ENCODE measurements around the gene CEP55.

The CEP55 gene

GRCh38 chr10:93576888-93577287, 80.5 kb downstream of the CEP55 start:
- no peak for TF ChIP-seq EZH2 (IDR thresholded peaks at IDR 0.05; ENCODE audit: borderline replicate concordance, low read length)
- TF ChIP-seq, protein P1, sequence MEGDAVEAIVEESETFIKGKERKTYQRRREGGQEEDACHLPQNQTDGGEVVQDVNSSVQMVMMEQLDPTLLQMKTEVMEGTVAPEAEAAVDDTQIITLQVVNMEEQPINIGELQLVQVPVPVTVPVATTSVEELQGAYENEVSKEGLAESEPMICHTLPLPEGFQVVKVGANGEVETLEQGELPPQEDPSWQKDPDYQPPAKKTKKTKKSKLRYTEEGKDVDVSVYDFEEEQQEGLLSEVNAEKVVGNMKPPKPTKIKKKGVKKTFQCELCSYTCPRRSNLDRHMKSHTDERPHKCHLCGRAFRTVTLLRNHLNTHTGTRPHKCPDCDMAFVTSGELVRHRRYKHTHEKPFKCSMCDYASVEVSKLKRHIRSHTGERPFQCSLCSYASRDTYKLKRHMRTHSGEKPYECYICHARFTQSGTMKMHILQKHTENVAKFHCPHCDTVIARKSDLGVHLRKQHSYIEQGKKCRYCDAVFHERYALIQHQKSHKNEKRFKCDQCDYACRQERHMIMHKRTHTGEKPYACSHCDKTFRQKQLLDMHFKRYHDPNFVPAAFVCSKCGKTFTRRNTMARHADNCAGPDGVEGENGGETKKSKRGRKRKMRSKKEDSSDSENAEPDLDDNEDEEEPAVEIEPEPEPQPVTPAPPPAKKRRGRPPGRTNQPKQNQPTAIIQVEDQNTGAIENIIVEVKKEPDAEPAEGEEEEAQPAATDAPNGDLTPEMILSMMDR (IDR thresholded peaks at IDR 0.05; ENCODE audit: low read length): no peak

DNA sequence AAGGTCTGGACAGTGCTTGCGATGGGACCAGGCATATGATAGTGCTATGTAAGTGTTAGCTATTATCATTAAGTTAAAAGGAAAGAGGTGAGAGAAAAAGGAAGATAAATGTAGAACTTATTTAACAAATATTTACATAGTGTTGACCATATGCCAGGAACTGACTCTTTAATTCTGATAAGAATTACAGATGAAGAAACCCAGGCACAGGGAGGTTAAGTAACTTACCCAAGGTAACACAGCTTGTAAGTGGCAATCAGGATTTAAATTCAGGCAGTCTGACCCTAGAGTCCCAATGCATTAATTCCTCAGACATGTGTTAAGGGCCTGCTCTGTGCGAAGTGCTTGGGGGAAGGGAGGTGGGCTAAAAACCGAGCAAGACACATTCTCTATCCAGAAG, 81.2 kb downstream of the CEP55 start:
- no peak overlapping the region for H2AFZ ChIP-seq (ENCODE audit: low read length)
- H3K4me3 ChIP-seq (ENCODE audit: low read depth, low read length, poor library complexity, severe bottlenecking): no peak overlapping the region
- no peaks in the 10 kb centered on the region for H4K20me1 ChIP-seq (ENCODE audit: insufficient read depth, low read length)
- H3K36me3 ChIP-seq (ENCODE audit: insufficient read depth, low read length): no peaks in the 10 kb centered on the region
- no peak overlapping the region for H3K27ac ChIP-seq (ENCODE audit: low read depth, low read length, poor library complexity, severe bottlenecking)
- H3K27me3 ChIP-seq (ENCODE audit: insufficient read depth, low read length): no peaks in the 10 kb centered on the region
- H3F3A ChIP-seq (ENCODE audit: insufficient read depth, low read length): no peaks in the 10 kb centered on the region
- H3K4me2 ChIP-seq (ENCODE audit: low read length): no peak overlapping the region
- no peaks in the 10 kb centered on the region for H3K9me3 ChIP-seq (ENCODE audit: low read length)
- H3K9ac ChIP-seq (ENCODE audit: low read length): no peak overlapping the region
- no peaks in the 10 kb centered on the region for H3K4me1 ChIP-seq (ENCODE audit: insufficient read depth, low read length, severe bottlenecking)
- no peaks in the 10 kb centered on the region for H3K9me2 ChIP-seq (ENCODE audit: low read depth, low read length)
- TF ChIP-seq, protein P1 (IDR thresholded peaks at IDR 0.05; ENCODE audit: low read length): no peak
- TF ChIP-seq EZH2 (IDR thresholded peaks at IDR 0.05; ENCODE audit: borderline replicate concordance, low read length): no peak
- H3K79me2 ChIP-seq (ENCODE audit: insufficient read depth, low read length): no peaks in the 10 kb centered on the region

More at GRCh38 chr10:93576888-93577287, 80.5 kb downstream of the CEP55 start:
- H3K4me3 ChIP-seq (ENCODE audit: low read depth, low read length, poor library complexity, severe bottlenecking): no peak overlapping the region
- no peaks in the 10 kb centered on the region for H3K9me2 ChIP-seq (ENCODE audit: low read depth, low read length)
- no peak overlapping the region for H3K4me2 ChIP-seq (ENCODE audit: low read length)
- no peaks in the 10 kb centered on the region for H3K9me3 ChIP-seq (ENCODE audit: low read length)
- H3K9ac ChIP-seq (ENCODE audit: low read length): no peak overlapping the region
- no peaks in the 10 kb centered on the region for H3F3A ChIP-seq (ENCODE audit: insufficient read depth, low read length)
- H4K20me1 ChIP-seq (ENCODE audit: insufficient read depth, low read length): no peaks in the 10 kb centered on the region
- no peaks in the 10 kb centered on the region for H3K4me1 ChIP-seq (ENCODE audit: insufficient read depth, low read length, severe bottlenecking)
- H3K27me3 ChIP-seq (ENCODE audit: insufficient read depth, low read length): no peaks in the 10 kb centered on the region
- H2AFZ ChIP-seq (ENCODE audit: low read length): no peak overlapping the region
- H3K27ac ChIP-seq (ENCODE audit: low read depth, low read length, poor library complexity, severe bottlenecking): no peak overlapping the region
- H3K79me2 ChIP-seq (ENCODE audit: insufficient read depth, low read length): no peaks in the 10 kb centered on the region
- no peaks in the 10 kb centered on the region for H3K36me3 ChIP-seq (ENCODE audit: insufficient read depth, low read length)

Data from OCI-LY1 (cell line).